ENCODE results near the gene NOP14.
"Not testable (repeated sequence)": the region's sequence is repeated elsewhere in the genome, so short reads cannot be mapped to it uniquely, and the experiment has no call there.

Gene NOP14

GRCh38 chr4:2942532-2943363 lies 20.5 kb downstream of the NOP14 start:
- DNase-seq (ENCODE audit: low read depth), result no peak

DNA sequence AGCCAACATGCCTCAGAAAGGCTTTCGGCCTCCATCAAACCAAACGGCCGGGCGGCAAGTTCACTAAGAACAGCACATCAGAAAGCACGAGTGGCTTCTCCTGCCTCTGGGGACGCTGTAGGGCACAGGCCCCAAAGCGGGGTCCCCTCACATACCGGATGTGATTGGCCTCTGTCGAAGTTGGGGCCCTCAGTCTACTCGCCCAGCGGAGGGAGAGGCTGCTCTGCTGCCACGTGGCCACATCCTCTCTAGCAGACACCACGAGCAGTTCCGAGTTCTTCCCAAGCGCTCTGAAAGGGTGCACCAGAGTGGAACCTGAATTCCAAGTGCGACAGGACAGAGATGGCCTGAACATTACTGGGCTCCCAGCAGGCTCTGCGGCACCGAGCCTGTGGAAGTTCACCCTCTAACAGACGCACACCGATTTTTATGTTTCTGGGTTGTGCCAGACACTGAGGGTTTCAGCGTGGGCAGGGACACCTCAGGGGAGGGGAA lies 21.1 kb downstream of the NOP14 start:
- DNase-seq (ENCODE audit: low read depth), result no peak

GRCh38 chr4:2941138-2942036 lies 21.8 kb downstream of the NOP14 start:
- DNase-seq (ENCODE audit: low read depth), result no peak

DNA sequence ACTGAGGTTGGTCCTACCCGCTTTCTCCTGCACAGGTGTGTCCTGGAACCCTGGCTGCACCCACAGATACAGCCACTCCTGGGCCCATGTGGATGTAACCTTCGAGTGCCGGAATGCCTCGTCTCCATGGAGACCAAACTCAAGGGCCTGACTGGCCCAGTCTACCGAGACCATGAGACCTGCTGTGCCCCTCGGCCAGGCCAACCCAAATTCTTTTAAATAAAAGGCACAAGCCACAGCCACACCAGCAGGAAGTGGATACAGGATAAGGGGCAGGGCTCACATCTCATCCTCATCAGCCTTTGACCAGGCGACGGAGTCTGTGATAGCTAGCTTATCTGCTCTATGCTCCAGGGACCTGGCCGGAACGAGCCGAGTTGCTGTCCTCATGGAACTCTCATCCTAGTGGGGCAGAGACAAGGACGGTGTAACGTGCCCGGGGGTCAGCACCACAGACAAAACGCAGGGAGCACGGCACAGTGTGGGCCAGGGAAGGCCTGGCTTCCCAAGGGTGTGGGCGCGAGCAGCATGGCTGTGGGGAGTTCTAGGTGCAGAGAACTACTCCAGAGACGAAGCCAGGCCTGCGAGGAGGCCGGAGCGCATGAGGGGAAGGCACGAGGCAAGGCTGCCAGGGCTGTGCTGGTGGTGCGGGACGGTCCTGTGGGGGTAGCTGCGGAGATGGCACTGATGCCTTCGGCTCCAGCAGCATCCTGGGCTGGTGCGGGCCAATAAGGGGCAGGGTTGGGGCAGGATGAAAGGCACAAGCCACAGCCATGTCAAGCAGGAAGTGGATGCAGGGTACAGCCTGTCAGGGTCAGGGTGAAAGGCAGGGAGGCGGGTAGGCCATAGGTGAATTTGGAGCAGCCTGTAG lies 22.7 kb downstream of the NOP14 start:
- DNase-seq (ENCODE audit: low read depth), result no peak

DNA sequence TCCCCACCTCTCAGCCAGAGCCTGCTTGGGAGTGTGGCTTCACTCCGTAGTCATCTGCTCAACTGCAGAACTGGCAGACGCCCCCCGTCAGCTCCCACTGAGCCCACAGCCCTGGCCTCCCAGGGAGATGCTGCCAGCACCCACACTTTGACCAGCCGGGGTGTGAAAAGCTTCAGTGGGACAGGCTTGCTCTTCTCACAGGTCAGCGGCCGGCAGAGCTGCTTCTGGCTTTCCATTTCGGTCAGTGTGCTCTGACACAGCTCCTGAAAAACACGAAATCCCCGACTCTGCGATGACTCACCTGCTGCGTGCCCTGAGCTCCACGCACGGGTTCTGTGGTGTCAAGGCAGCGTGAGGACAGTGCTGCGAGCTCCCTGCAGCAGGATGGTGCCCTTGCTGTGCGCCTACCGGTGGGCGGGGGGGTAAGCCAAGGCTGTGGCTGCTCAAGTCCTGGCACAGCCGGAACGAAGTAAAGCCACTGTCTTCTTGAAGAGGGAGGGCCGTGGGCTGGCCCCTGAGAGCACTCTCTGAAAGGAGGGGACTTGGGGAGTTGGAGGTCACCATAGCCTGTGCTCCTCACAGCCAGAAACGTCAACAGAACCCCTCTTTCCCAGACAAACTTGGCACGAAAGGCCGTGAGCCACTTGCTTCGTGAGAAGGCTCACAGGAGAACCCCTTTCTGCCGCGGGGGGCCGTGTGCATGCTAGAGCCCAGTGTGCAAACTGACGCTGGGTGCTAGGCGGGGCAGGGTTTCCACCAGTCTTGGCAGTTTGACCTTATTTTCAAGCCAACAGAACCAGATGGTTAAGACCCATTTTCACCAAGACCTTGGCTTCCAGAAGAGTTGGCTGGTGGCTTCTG lies 23.6 kb downstream of the NOP14 start:
- DNase-seq (ENCODE audit: low read depth), result no peak

- DNase-seq (ENCODE audit: low read depth), result no peak
These were observed 24.3 kb downstream of the NOP14 start for GRCh38 chr4:2938906-2939305.

DNA sequence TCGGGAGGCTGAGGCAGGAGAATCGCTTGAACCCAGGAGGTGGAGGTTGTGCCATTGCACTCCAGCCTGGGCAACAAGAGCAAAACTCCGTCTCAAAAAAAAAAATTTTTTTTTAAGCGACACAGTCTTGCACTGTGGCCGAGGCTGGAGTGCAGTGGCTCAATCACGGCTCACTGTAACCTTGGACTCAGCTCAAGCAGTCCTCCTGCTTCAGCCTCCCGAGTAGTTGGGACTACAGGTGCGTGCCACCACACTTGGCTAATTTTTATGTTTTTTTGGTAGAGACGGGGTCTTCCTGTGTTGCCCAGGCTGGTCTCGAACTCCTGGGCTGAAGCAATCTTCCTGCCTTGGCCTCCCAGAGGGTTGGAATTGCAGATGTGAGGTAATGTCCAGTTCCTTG lies 24.8 kb downstream of the NOP14 start:
- not testable (repeated sequence) for DNase-seq (ENCODE audit: low read depth)

- no peak for DNase-seq (ENCODE audit: low read depth)
These were observed 25.2 kb downstream of the NOP14 start for GRCh38 chr4:2937986-2938385.

GRCh38 chr4:2937146-2937857 lies 25.9 kb downstream of the NOP14 start:
- no peak for DNase-seq (ENCODE audit: low read depth)

GRCh38 chr4:2936773-2937145 lies 26.4 kb downstream of the NOP14 start:
- DNase-seq (ENCODE audit: low read depth), result no peak

DNA sequence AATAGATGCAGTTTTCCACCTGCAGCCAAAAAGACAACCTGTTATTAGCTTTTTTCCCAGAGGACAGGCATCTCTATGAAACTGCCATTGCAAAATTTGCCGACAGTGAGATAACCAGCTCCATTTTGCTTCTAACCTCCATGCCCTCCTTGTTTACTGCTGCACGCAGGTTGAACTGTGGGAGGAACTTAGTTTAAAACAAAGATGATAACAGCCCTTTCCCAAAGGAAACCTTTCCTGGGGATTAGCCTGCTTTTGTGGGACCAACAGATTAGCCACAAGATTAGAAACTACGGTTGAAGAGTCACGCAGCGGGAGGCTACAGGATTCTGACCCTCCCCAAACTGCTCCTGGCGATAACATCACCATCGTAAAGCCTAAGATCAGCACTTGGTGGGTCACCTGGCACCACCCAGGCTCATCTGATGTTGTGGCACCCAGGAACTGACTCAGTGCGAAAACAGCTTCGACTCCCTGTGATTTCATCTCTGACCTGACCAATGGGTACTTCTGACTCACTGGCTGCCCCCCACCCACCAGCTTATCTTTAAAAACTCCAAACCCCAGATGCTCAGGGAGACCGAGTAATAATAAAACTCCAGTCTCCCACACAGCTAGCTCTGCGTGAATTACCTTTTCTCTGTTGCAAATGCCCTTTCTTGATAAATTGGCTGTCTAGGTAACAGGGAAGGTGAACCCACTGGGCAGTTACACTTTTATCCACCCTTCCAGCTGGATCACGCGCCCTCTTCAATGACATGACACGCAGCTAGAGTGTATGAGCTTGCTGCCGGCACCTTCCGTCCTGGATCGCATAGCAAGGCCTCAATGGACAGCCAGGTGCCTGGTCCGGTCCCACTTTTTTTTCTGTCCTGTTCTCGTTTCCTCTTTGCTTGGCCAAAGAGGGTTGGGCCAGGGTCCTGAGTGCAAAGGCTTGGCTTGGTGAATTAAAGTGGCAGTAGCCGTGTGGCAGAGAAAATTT lies 27.2 kb downstream of the NOP14 start:
- DNase-seq (ENCODE audit: low read depth), result no peak

DNA sequence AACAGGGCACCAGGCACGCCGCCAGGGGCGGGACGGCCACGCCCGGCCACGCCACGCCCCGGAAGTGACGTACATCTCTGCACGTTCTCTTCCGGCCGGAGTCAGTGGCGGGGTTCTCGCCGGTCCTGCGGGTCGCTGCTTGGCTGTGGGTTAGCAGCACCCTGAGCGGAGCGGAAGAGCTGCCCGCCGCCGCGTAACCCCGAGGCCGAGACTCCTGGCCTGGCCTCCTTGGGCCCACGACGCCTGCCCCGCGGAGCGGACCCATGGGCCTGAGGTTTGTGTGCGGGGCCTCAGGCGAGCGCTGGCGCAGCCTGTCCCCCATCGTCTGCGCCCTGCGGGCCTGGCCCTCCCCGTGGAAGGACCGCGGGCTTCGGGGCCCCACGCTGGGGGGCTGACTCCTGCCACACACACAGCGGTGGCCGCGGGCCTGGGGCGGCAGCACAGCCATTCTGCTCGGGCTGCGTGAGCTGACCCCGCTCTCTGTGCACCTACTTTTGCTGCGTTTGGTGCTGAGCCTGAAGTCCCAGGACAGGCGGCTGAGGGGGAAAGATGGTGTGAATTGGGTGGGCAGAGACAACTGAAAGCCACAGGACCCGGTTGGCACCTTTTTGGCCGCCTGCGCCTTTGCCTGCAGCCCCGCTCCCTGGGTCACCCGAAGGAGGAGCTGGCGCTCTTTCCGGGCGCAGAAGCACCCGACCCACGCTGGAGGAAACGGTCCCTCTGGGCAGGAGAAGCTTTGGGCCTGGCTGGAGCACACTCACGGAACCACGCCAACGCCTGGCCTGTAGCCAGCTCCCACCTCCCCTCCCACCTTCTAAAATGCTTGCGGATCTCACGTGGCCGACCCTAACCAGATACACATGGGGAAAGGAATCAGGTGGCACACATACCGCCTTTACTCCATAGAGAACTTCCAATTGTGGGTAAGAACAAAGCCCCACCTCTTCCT lies 28.1 kb downstream of the NOP14 start:
- peak; percentile 69 for DNase-seq (ENCODE audit: low read depth)

DNA sequence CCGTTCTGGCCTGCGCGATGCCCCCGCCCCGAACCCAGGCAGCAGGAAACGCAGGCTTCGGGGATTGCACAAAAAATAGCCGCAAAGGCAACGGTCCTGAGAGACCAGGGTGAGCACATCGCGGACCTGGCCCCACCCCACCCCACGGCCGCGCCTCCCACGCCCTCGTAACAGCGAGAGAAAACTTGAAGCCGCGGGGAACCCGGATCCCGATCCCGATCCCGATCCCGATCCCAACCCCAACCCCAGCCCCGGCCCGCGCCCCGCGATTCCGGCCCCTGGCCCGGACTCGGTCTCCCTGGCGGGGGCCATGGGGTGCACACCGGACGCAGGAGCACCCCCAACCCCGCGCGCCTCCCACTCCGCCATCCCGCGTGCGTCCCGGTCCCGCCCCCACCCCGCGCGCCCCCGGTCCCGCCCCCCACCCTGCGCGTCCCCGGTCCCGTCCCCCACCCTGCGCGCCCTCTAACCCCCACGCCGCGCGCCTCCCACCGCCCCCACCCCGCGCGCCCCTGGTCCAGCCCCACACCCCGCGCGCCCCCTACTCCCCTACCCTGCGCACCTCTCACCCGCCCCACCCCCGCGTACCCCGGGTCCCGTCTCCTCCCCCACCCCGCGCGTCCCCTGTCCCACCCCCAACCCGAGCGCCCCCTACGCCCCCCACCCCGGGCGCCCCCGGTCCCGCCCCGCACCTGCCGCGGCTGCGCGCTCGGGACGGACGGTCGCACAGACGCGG lies 29.0 kb downstream of the NOP14 start:
- DNase-seq (ENCODE audit: low read depth), result peak; percentile 33

DNA sequence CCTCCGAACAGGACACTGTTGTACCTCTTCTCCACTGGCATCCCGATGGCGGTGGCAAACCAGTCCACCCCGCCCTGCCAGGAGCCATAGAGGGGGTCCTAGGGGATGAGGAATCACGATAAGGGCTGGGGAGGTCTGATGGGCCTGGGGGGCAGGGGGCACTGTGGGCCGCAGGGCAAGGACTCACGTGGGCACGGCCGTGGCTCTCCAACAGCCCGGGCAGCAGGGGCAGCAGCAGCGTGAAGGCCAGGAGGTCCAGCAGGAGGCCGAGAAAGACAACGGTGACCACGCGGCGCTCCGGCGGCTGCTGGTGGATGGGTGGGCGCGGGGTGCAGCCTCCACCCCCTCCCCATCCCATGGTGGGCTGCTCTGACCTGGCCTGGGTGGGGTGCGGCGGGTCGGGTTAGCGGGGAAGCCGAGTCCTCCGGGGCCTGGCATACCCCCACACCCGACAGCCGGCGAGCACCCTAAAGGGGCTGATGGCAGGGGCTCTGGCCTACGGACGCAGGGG lies 29.6 kb downstream of the NOP14 start:
- no peak for DNase-seq (ENCODE audit: low read depth)

DNA sequence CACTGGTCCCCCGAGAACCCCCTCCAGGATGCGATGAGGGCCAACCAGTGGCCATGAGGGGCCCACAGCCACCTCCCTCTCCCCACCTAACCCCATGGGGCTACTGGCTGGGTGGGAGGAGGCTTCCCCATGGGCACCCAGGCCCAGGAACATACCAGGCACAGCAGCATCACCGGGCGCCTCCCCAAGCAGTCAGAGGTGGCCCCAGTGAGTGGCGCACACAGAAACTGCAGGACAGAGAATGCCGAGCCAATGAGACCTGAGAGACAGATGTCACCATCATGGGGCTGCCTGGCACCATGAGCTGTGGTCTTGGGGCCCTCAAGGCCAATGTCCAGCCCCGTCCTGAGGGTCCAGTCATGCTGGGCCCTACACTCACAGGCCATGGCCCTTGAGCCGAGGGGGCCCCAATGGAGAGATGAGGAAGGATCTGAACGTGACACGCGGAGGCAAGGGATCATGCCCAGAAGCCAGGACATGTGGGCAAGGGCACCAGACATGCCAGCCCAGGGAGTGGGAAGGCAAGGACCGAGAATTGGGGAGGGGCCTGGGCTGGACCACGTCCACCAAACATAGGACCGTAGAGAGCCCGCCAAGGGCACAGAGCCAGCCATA lies 30.1 kb downstream of the NOP14 start:
- DNase-seq (ENCODE audit: low read depth), result no peak

- no peak for DNase-seq (ENCODE audit: low read depth)
These were observed 30.8 kb downstream of the NOP14 start for GRCh38 chr4:2932321-2932950.
